Suprapubic skin (tissue), 3 donors: ENCODE data around the gene DNAH11.

Experiments used
- EP300 ChIP-seq: sonication (generic); formaldehyde crosslinking; IDR thresholded peaks from one replicate; pipeline ENCODE4 v1.6.1; 2017; ENCODE audit warnings: antibody characterized with exemption
- TF ChIP-seq, protein P1 (sequence below), 2 donors: fragments of 200-600 bp in 1 of 2; fragments of 450-650 bp in 1 of 2; sonication (generic) in 1 of 2; IDR thresholded peaks; one replicate each; pipeline ENCODE4 v1.5.1; 2016 to 2019; ENCODE audit warnings: antibody characterized with exemption in 2 of 2, mild to moderate bottlenecking in 1 of 2, moderate library complexity in 1 of 2

DNA sequence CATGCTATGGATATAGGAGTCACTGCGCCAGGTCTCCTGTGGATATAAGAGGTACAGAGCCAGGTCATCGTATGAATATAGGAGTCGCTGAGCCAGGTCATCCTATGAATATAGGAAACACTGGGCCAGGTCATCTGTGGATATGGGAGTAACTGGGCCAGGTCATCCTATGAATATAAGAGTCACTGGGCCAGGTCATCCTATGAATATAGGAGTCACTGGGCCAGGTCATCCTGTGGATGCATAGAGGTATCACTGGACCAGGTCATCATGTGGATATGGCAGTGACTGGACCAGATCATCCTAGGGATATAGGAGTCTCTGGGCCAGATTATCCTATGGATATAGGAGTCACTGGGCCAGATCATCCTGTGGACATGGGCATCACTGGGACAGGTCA, 181.7 kb downstream of the DNAH11 start:
- TF ChIP-seq, protein P1, sequence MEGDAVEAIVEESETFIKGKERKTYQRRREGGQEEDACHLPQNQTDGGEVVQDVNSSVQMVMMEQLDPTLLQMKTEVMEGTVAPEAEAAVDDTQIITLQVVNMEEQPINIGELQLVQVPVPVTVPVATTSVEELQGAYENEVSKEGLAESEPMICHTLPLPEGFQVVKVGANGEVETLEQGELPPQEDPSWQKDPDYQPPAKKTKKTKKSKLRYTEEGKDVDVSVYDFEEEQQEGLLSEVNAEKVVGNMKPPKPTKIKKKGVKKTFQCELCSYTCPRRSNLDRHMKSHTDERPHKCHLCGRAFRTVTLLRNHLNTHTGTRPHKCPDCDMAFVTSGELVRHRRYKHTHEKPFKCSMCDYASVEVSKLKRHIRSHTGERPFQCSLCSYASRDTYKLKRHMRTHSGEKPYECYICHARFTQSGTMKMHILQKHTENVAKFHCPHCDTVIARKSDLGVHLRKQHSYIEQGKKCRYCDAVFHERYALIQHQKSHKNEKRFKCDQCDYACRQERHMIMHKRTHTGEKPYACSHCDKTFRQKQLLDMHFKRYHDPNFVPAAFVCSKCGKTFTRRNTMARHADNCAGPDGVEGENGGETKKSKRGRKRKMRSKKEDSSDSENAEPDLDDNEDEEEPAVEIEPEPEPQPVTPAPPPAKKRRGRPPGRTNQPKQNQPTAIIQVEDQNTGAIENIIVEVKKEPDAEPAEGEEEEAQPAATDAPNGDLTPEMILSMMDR (IDR thresholded peaks at IDR 0.05) = no peak
- TF ChIP-seq EP300 = no peak
